WI38 (cell line): ENCODE results near the gene NFKB1.

Experiments used
- H3K4me3 ChIP-seq: 2 replicates; pipeline ENCODE4 v1.5.1; 2011; ENCODE audit warnings: low read depth, mild to moderate bottlenecking, control low read depth, low read length
- TF ChIP-seq, protein P1 (sequence below): IDR thresholded peaks from 2 replicates; pipeline ENCODE4 v1.5.1; 2012; ENCODE audit warnings: low read depth, mild to moderate bottlenecking, control low read depth, low read length

NFKB1 gene

DNA sequence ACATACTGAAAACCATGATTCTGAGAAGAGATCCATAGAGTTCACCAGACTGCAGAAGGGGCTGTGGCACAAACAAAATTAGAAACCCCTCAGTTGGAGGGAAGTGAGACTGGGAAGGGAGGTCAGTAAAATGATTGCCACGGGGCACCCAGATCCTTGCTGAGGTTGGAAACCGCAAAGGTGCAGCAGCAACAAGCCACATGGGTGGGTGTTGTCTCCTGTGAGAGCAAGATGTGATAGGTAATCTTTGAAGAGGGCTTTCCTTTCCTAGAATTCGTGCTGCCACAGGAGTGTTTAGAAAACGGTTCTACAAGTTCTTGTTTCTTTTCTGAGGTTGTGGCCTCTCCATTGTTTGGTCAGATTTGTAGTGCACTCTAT, 85.5 kb downstream of the NFKB1 start:
- TF ChIP-seq, protein P1, sequence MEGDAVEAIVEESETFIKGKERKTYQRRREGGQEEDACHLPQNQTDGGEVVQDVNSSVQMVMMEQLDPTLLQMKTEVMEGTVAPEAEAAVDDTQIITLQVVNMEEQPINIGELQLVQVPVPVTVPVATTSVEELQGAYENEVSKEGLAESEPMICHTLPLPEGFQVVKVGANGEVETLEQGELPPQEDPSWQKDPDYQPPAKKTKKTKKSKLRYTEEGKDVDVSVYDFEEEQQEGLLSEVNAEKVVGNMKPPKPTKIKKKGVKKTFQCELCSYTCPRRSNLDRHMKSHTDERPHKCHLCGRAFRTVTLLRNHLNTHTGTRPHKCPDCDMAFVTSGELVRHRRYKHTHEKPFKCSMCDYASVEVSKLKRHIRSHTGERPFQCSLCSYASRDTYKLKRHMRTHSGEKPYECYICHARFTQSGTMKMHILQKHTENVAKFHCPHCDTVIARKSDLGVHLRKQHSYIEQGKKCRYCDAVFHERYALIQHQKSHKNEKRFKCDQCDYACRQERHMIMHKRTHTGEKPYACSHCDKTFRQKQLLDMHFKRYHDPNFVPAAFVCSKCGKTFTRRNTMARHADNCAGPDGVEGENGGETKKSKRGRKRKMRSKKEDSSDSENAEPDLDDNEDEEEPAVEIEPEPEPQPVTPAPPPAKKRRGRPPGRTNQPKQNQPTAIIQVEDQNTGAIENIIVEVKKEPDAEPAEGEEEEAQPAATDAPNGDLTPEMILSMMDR: no peak
- no peak overlapping the region for H3K4me3 ChIP-seq

GRCh38 chr4:102589743-102590142, 88.6 kb downstream of the NFKB1 start:
- no peak overlapping the region for H3K4me3 ChIP-seq
- TF ChIP-seq, protein P1: no peak

- TF ChIP-seq, protein P1: no peak
Measured at GRCh38 chr4:102592256-102592655, 91.1 kb downstream of the NFKB1 start.

GRCh38 chr4:102593147-102593546, 92.0 kb downstream of the NFKB1 start:
- TF ChIP-seq, protein P1: no peak
- H3K4me3 ChIP-seq: no peak overlapping the region

More at GRCh38 chr4:102592256-102592655, 91.1 kb downstream of the NFKB1 start:
- H3K4me3 ChIP-seq: no peak overlapping the region

DNA sequence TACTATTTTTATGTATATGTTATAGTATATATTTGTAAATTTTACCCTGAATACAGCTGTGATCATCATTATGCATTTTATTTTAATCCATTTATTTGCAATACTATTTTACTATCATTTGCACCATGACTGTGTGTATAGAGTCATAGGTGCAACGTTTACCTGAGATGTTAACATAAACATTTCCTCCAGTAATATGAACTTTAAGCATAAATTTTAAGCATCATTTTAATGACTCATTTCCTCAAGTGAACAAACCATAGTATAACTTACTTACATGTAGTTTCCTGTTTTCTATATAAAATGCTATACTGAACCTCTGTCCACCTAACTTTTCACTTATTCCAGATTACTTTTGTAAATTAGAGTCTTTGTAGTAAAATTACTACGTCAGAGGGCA, 92.8 kb downstream of the NFKB1 start:
- TF ChIP-seq, protein P1: no peak

GRCh38 chr4:102596532-102596931, 95.4 kb downstream of the NFKB1 start:
- TF ChIP-seq, protein P1: no peak
- H3K4me3 ChIP-seq: no peak overlapping the region

More for the DNA sequence above, 92.8 kb downstream of the NFKB1 start:
- no peak overlapping the region for H3K4me3 ChIP-seq

- TF ChIP-seq, protein P1: no peak
- no peak overlapping the region for H3K4me3 ChIP-seq
Measured at GRCh38 chr4:102598086-102598761, 97.1 kb downstream of the NFKB1 start.
